IPS DF 6.9 (cell line): ENCODE results near the gene MAP3K2.

Experiments used
- DNase-seq: peaks from one replicate; pipeline ENCODE4 v3.0.0-alpha.2; 2013; ENCODE audit warnings: low read depth, low spot score
- H3K27ac ChIP-seq: one replicate; pipeline ENCODE4 v1.5.1; 2013; ENCODE audit warnings: low read length, control low read depth
- H3K27me3 ChIP-seq: 2 replicates; pipeline ENCODE4 v1.6.1; 2013; ENCODE audit warnings: mild to moderate bottlenecking, low read length; ENCODE audit not compliant: control insufficient read depth, insufficient read depth
- H3K36me3 ChIP-seq: 2 replicates; pipeline ENCODE4 v1.6.1; 2013; ENCODE audit warnings: low read length; ENCODE audit not compliant: control insufficient read depth, insufficient read depth
- H3K4me1 ChIP-seq: 2 replicates; pipeline ENCODE4 v1.6.1; 2013; ENCODE audit warnings: low read length; ENCODE audit not compliant: control insufficient read depth, insufficient read depth
- H3K4me3 ChIP-seq: 2 replicates; pipeline ENCODE4 v1.5.1; 2013; ENCODE audit warnings: mild to moderate bottlenecking, low read length
- H3K9me3 ChIP-seq: 2 replicates; pipeline ENCODE4 v1.6.1; 2013; ENCODE audit warnings: low read length, inconsistent platforms; ENCODE audit not compliant: control insufficient read depth, insufficient read depth
- WGBS: extraction: QIAGEN DNeasy Blood & Tissue Kit; methylation state at CpG from one replicate; pipeline ENCODE4 v1.1.7; 2013; ENCODE audit warnings: mixed read lengths, missing lambda C conversion rate; ENCODE audit not compliant: insufficient read length, insufficient coverage; 5-methylcytosine and 5-hydroxymethylcytosine counted together

Gene MAP3K2

DNA sequence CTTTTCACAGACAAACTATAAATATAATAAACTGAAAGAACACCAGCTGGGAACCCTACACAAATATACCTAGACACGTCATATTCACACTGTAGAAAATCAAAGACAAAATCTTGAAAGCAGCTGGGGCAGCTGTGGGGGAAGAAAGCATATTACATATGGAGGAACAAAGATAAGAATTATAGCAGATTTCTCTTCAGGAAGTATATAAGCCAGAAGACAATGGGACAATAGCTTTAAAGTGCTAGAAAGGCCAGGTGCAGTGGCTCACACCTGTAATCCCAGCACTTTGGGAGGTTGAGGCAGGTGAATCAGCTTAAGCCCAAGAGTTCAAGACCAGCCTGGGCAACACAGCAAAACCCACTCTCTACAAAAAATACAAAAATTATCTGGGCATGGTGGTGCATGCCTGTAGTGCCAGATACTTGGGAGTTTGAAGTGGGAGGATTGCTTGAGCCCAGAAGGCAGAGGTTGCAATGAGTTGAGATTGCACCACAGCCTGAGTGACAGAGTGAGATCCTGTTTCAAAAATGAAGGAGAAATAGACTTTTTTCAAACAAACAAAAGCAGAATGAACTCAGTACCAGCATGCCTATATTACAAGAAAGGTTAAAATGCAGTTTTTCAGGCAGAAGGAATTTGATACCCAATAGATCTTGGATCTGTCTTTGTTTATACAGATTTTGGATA, 67.0 kb downstream of the MAP3K2 start:
- DNase-seq = no peak
- no peaks in the 10 kb centered on the region for H3K27me3 ChIP-seq
- no peaks in the 10 kb centered on the region for H3K9me3 ChIP-seq
- no peak overlapping the region for H3K4me3 ChIP-seq
- H3K36me3 ChIP-seq = no peaks in the 10 kb centered on the region
- no peaks in the 10 kb centered on the region for H3K4me1 ChIP-seq
- H3K27ac ChIP-seq = no peak overlapping the region
- WGBS = no CpG with 5 or more reads among the region's 1 CpG

DNA sequence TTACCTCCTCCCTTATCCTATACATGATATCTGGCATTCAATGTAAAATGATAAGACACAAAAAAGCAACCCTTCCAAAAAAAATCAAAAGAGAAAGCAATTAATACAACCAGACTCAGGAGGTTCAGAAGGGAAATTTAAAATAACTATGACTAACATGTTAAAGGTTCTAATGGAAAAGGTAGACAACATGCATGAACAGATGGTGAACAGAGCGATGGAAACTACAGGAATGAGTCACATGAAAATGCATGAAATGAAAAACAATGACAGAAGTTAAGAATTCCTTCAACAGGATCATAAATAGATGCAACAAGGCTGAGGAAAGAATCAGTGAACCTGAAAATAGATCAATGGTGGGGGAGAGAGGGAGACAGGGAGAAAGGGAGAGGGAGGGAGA, 67.7 kb downstream of the MAP3K2 start:
- no peak for DNase-seq
- H3K9me3 ChIP-seq = no peaks in the 10 kb centered on the region
- no CpG with 5 or more reads among the region's 1 CpG for WGBS
- H3K27me3 ChIP-seq = no peaks in the 10 kb centered on the region
- H3K36me3 ChIP-seq = no peaks in the 10 kb centered on the region; the same call in 1 of the 2 replicates
- no peak overlapping the region for H3K27ac ChIP-seq
- no peaks in the 10 kb centered on the region for H3K4me1 ChIP-seq
- H3K4me3 ChIP-seq = no peak overlapping the region

DNA sequence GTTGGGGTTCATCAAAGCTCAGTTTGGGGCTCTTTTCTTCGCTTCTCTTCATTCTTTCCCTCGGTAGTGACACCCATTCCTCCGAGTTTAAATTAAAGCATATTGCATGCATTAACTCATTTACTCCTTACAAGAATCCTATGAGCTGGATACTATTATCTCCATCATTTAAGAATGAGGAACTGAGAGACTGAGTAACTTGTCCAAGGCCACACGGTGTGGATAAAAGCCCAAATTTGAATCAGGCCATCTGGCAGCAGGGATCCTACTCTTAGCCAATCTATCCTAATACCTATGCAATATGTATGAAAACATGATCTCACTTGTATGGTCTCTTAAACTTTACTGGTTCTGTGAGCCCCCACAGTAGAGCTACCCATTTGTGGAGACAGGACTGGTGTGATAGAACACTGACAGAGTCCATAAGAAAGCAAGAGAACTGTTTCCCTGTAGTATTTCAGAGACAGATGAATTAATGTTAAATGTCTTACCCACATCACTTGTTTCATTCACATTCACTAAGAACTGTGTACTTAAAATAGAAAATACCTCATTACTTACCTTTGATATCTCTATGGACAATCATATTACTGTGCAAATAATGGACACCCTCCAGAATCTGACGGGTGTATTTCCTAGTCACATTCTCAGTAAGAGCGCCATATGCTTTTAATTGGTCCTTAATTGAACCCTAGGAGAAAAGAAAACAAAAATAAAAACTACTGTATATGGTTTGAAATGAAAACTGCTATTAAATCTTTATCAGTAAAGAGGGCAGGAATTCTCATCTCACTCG, 73.4 kb downstream of the MAP3K2 start:
- no peak overlapping the region for H3K27ac ChIP-seq
- no CpG with 5 or more reads among the region's 7 CpGs for WGBS
- H3K9me3 ChIP-seq = no peaks in the 10 kb centered on the region
- no peak for DNase-seq
- no peaks in the 10 kb centered on the region; the same call in 1 of the 2 replicates for H3K36me3 ChIP-seq
- H3K27me3 ChIP-seq = no peaks in the 10 kb centered on the region
- no peak overlapping the region for H3K4me3 ChIP-seq
- H3K4me1 ChIP-seq = no peaks in the 10 kb centered on the region

DNA sequence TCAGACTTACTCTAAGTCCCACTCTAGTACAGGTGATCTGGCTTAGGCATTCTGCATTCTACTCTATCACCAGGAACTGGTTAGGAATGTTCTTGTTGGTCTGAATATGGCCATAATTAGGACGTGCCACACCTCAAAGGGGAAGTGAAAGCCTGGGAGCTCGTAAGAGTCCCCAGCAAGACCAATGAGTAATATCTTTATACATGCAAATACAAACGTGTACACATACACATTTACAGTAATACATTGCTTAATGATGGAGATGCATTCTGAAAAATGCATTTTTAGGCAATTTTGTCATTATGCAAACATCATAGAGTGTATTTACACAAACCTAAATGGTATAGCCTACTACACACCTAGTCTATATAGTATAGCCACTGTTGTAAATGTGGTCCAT, 74.4 kb downstream of the MAP3K2 start:
- H3K36me3 ChIP-seq = no peaks in the 10 kb centered on the region; the same call in 1 of the 2 replicates

DNA sequence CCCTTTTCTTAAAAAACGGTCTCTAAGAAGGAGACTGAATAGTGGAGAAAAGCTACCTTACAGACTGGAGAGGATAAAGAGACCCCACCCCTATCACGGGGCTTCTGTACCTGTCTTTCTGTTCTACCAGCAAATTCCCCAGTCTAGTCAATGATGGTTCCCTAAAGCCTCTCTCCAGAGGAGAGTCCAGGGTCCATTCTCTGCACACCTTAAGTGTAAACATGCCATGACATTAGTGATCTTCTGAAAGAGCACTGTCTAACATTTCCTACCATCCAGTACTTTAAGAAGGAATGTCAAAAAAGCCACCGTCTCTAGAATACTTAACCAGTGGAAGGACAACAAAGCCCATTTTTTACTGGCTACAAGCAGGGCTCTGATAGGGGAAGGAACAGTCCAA, 76.8 kb downstream of the MAP3K2 start:
- no peak overlapping the region for H3K27ac ChIP-seq
- H3K27me3 ChIP-seq = no peaks in the 10 kb centered on the region
- H3K4me3 ChIP-seq = no peak overlapping the region
- WGBS = 100% methylated on average over 1 of the region's 3 CpGs
- peaks cover 2% of the 10 kb centered on the region; the same call in 1 of the 2 replicates for H3K36me3 ChIP-seq
- H3K9me3 ChIP-seq = no peaks in the 10 kb centered on the region
- DNase-seq = no peak
- no peaks in the 10 kb centered on the region for H3K4me1 ChIP-seq

More for the DNA sequence above, 74.4 kb downstream of the MAP3K2 start:
- Histone ChIP-seq H3K27me3 (no peaks in the 10 kb centered on the region), H3K4me1 (no peaks in the 10 kb centered on the region), H3K4me3 (no peak overlapping the region), H3K27ac (no peak overlapping the region), H3K9me3 (no peaks in the 10 kb centered on the region)
- no peak for DNase-seq
- no CpG with 5 or more reads among the region's 3 CpGs for WGBS

- no CpG with 5 or more reads among the region's 4 CpGs for WGBS
- Histone ChIP-seq H3K27ac (no peak overlapping the region), H3K4me3 (no peak overlapping the region), H3K4me1 (no peaks in the 10 kb centered on the region), H3K9me3 (no peaks in the 10 kb centered on the region), H3K27me3 (no peaks in the 10 kb centered on the region), H3K36me3 (peaks cover 2% of the 10 kb centered on the region; the same call in 1 of the 2 replicates)
- no peak for DNase-seq
Measured at GRCh38 chr2:127309468-127309867, 78.3 kb downstream of the MAP3K2 start.

- WGBS = no CpG with 5 or more reads among the region's 7 CpGs
- peaks cover 2% of the 10 kb centered on the region; the same call in 1 of the 2 replicates for H3K36me3 ChIP-seq
- no peaks in the 10 kb centered on the region for H3K4me1 ChIP-seq
- H3K27me3 ChIP-seq = no peaks in the 10 kb centered on the region
- H3K4me3 ChIP-seq = no peak overlapping the region
- DNase-seq = no peak
- H3K9me3 ChIP-seq = no peaks in the 10 kb centered on the region
- H3K27ac ChIP-seq = no peak overlapping the region
Measured at GRCh38 chr2:127308586-127309138, 79.1 kb downstream of the MAP3K2 start.

DNA sequence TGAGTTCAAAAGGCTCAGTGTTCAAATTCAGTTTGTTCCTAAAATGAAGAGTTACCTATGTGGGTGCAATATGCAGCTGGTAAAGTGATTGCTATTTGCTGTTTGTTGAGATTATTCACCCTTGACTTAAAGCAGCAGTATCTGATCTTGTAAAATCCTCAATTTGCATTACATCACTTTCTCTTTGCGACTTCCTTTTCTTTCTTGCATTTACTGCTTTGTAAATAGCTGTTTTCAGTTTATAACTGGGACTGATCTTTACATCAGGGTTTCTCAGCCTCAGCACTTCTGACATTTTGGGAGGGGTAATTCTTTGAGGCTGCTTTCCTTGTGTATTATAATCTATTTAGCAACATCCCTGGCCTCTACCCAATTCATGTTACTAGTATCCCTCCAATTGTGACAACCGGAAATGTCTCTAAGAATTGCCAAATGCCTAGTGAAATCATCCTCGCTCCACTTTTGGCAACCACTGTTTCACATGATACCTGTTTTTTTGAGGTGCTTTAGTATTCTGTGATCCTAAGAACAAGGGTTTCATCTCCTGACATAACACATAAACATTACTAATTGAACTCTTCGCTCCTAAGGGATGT, 81.7 kb downstream of the MAP3K2 start:
- Histone ChIP-seq H3K27ac (no peak overlapping the region), H3K4me3 (no peak overlapping the region), H3K27me3 (no peaks in the 10 kb centered on the region), H3K9me3 (no peaks in the 10 kb centered on the region), H3K36me3 (peaks cover 2% of the 10 kb centered on the region; the same call in 1 of the 2 replicates), H3K4me1 (no peaks in the 10 kb centered on the region)
- no peak for DNase-seq
- WGBS = no CpG with 5 or more reads among the region's 4 CpGs

GRCh38 chr2:127302168-127302567, 85.6 kb downstream of the MAP3K2 start:
- Histone ChIP-seq H3K4me3 (no peak overlapping the region), H3K36me3 (peaks cover 2% of the 10 kb centered on the region; the same call in 1 of the 2 replicates), H3K4me1 (no peaks in the 10 kb centered on the region), H3K27me3 (no peaks in the 10 kb centered on the region), H3K9me3 (no peaks in the 10 kb centered on the region), H3K27ac (no peak overlapping the region)
- no CpG with 5 or more reads among the region's 1 CpG for WGBS
- no peak for DNase-seq
